ENCODE measurements around the gene ZCCHC24.

Gene ZCCHC24

GRCh38 chr10:79355420-79356017 lies 89.9 kb downstream of the ZCCHC24 start:
- DNase-seq: no peak

GRCh38 chr10:79354615-79355014 lies 90.8 kb downstream of the ZCCHC24 start:
- no peak for DNase-seq

- no peak for DNase-seq
Measured at GRCh38 chr10:79354141-79354540, 91.3 kb downstream of the ZCCHC24 start.

- DNase-seq: no peak
Measured at GRCh38 chr10:79353726-79354125, 91.7 kb downstream of the ZCCHC24 start.

- DNase-seq: no peak
Measured at GRCh38 chr10:79353000-79353406, 92.4 kb downstream of the ZCCHC24 start.

- no peak for DNase-seq
Measured at GRCh38 chr10:79352035-79352877, 93.2 kb downstream of the ZCCHC24 start.

- no peak for DNase-seq
Measured at GRCh38 chr10:79351332-79351731, 94.1 kb downstream of the ZCCHC24 start.

GRCh38 chr10:79350407-79351154 lies 94.8 kb downstream of the ZCCHC24 start:
- DNase-seq: no peak

- no peak for DNase-seq
Measured at GRCh38 chr10:79349766-79350406, 95.5 kb downstream of the ZCCHC24 start.

- no peak for DNase-seq
Measured at GRCh38 chr10:79349072-79349491, 96.3 kb downstream of the ZCCHC24 start.

GRCh38 chr10:79348640-79348988 lies 96.8 kb downstream of the ZCCHC24 start:
- DNase-seq: no peak

- DNase-seq: peak; percentile 85
Measured at GRCh38 chr10:79347894-79348639, 97.4 kb downstream of the ZCCHC24 start.

GRCh38 chr10:79347226-79347893 lies 98.1 kb downstream of the ZCCHC24 start, which contains the start of gene PPIF:
Gene PPIF, plus strand, starts transcription at chr10:79347469. Its CDS starts 80 bp downstream, at chr10:79347549.
- DNase-seq: peak; percentile 96

- no peak for DNase-seq
Measured at GRCh38 chr10:79346388-79347225, 98.8 kb downstream of the ZCCHC24 start.

- DNase-seq: no peak
Measured at GRCh38 chr10:79346012-79346340, 99.4 kb downstream of the ZCCHC24 start.

GRCh38 chr10:79345241-79346011 lies 100.0 kb downstream of the ZCCHC24 start:
- DNase-seq: no peak

- no peak for DNase-seq
Measured at GRCh38 chr10:79344502-79345195, 100.8 kb downstream of the ZCCHC24 start.

GRCh38 chr10:79342811-79343561 lies 102.4 kb downstream of the ZCCHC24 start:
- no peak for DNase-seq

- DNase-seq: no peak
Measured at GRCh38 chr10:79342295-79342761, 103.1 kb downstream of the ZCCHC24 start.

Measured in activated CD4-positive, alpha-beta T cell treated with anti-CD3 and anti-CD28 coated beads for 48 hours (primary cell).